ENCODE data around the gene PIM2.

The PIM2 gene

GRCh38 chrX:48945517-48946348 is 26.9 kb upstream of the PIM2 start:
- H3K4me1 ChIP-seq (ENCODE audit: control insufficient read depth, insufficient read depth, low read length): peaks cover 17% of the 10 kb centered on the region
- no peak overlapping the region for H3K4me3 ChIP-seq (ENCODE audit: low read length)
- H3K36me3 ChIP-seq (ENCODE audit: control insufficient read depth, insufficient read depth, low read length): no peaks in the 10 kb centered on the region
- H3K9me3 ChIP-seq (ENCODE audit: control insufficient read depth, low read length): no peaks in the 10 kb centered on the region
- no peaks in the 10 kb centered on the region for H3K27me3 ChIP-seq (ENCODE audit: control insufficient read depth, insufficient read depth, low read length)
- H3K9ac ChIP-seq (ENCODE audit: low read length): no peak overlapping the region

GRCh38 chrX:48942895-48943294 is 24.1 kb upstream of the PIM2 start:
- no peak overlapping the region for H3K4me3 ChIP-seq (ENCODE audit: low read length)
- peaks cover 17% of the 10 kb centered on the region for H3K4me1 ChIP-seq (ENCODE audit: control insufficient read depth, insufficient read depth, low read length)
- no peaks in the 10 kb centered on the region for H3K36me3 ChIP-seq (ENCODE audit: control insufficient read depth, insufficient read depth, low read length)
- no peaks in the 10 kb centered on the region for H3K9me3 ChIP-seq (ENCODE audit: control insufficient read depth, low read length)
- no peaks in the 10 kb centered on the region for H3K27me3 ChIP-seq (ENCODE audit: control insufficient read depth, insufficient read depth, low read length)
- no peak overlapping the region for H3K9ac ChIP-seq (ENCODE audit: low read length)

GRCh38 chrX:48940404-48940955 is 21.7 kb upstream of the PIM2 start:
- no peaks in the 10 kb centered on the region for H3K9me3 ChIP-seq (ENCODE audit: control insufficient read depth, low read length)
- no peaks in the 10 kb centered on the region for H3K36me3 ChIP-seq (ENCODE audit: control insufficient read depth, insufficient read depth, low read length)
- no peak overlapping the region for H3K9ac ChIP-seq (ENCODE audit: low read length)
- H3K4me3 ChIP-seq (ENCODE audit: low read length): no peak overlapping the region
- H3K27me3 ChIP-seq (ENCODE audit: control insufficient read depth, insufficient read depth, low read length): no peaks in the 10 kb centered on the region
- peaks cover 22% of the 10 kb centered on the region for H3K4me1 ChIP-seq (ENCODE audit: control insufficient read depth, insufficient read depth, low read length)

GRCh38 chrX:48939524-48940228 is 20.9 kb upstream of the PIM2 start:
- Histone ChIP-seq H3K4me3 (ENCODE audit: low read length) (no peak overlapping the region), H3K9me3 (ENCODE audit: control insufficient read depth, low read length) (no peaks in the 10 kb centered on the region), H3K36me3 (ENCODE audit: control insufficient read depth, insufficient read depth, low read length) (no peaks in the 10 kb centered on the region), H3K27me3 (ENCODE audit: control insufficient read depth, insufficient read depth, low read length) (no peaks in the 10 kb centered on the region), H3K4me1 (ENCODE audit: control insufficient read depth, insufficient read depth, low read length) (peaks cover 22% of the 10 kb centered on the region), H3K9ac (ENCODE audit: low read length) (no peak overlapping the region)

GRCh38 chrX:48938721-48939425 is 20.0 kb upstream of the PIM2 start:
- Histone ChIP-seq H3K4me3 (ENCODE audit: low read length) (no peak overlapping the region), H3K27me3 (ENCODE audit: control insufficient read depth, insufficient read depth, low read length) (no peaks in the 10 kb centered on the region), H3K9me3 (ENCODE audit: control insufficient read depth, low read length) (no peaks in the 10 kb centered on the region), H3K4me1 (ENCODE audit: control insufficient read depth, insufficient read depth, low read length) (peaks cover 22% of the 10 kb centered on the region), H3K36me3 (ENCODE audit: control insufficient read depth, insufficient read depth, low read length) (no peaks in the 10 kb centered on the region), H3K9ac (ENCODE audit: low read length) (no peak overlapping the region)

GRCh38 chrX:48937054-48937907 is 18.5 kb upstream of the PIM2 start:
- Histone ChIP-seq H3K4me3 (ENCODE audit: low read length) (no peak overlapping the region), H3K9ac (ENCODE audit: low read length) (peak overlapping the region; percentile 8), H3K4me1 (ENCODE audit: control insufficient read depth, insufficient read depth, low read length) (peaks cover 16% of the 10 kb centered on the region), H3K36me3 (ENCODE audit: control insufficient read depth, insufficient read depth, low read length) (no peaks in the 10 kb centered on the region), H3K27me3 (ENCODE audit: control insufficient read depth, insufficient read depth, low read length) (no peaks in the 10 kb centered on the region), H3K9me3 (ENCODE audit: control insufficient read depth, low read length) (no peaks in the 10 kb centered on the region)

GRCh38 chrX:48936429-48937053 is 17.7 kb upstream of the PIM2 start:
- Histone ChIP-seq H3K36me3 (ENCODE audit: control insufficient read depth, insufficient read depth, low read length) (no peaks in the 10 kb centered on the region), H3K9ac (ENCODE audit: low read length) (no peak overlapping the region)

GRCh38 chrX:48935301-48935670 is 16.5 kb upstream of the PIM2 start:
- no peaks in the 10 kb centered on the region for H3K9me3 ChIP-seq (ENCODE audit: control insufficient read depth, low read length)
- H3K4me1 ChIP-seq (ENCODE audit: control insufficient read depth, insufficient read depth, low read length): peaks cover 9% of the 10 kb centered on the region
- no peak overlapping the region for H3K4me3 ChIP-seq (ENCODE audit: low read length)
- no peaks in the 10 kb centered on the region for H3K36me3 ChIP-seq (ENCODE audit: control insufficient read depth, insufficient read depth, low read length)
- H3K27me3 ChIP-seq (ENCODE audit: control insufficient read depth, insufficient read depth, low read length): no peaks in the 10 kb centered on the region
- no peak overlapping the region for H3K9ac ChIP-seq (ENCODE audit: low read length)

More at GRCh38 chrX:48936429-48937053, 17.7 kb upstream of the PIM2 start:
- Histone ChIP-seq H3K4me3 (ENCODE audit: low read length) (no peak overlapping the region), H3K9me3 (ENCODE audit: control insufficient read depth, low read length) (no peaks in the 10 kb centered on the region), H3K27me3 (ENCODE audit: control insufficient read depth, insufficient read depth, low read length) (no peaks in the 10 kb centered on the region), H3K4me1 (ENCODE audit: control insufficient read depth, insufficient read depth, low read length) (peaks cover 10% of the 10 kb centered on the region)

- Histone ChIP-seq H3K27me3 (ENCODE audit: control insufficient read depth, insufficient read depth, low read length) (no peaks in the 10 kb centered on the region), H3K4me1 (ENCODE audit: control insufficient read depth, insufficient read depth, low read length) (peaks cover 9% of the 10 kb centered on the region), H3K4me3 (ENCODE audit: low read length) (no peak overlapping the region), H3K9me3 (ENCODE audit: control insufficient read depth, low read length) (no peaks in the 10 kb centered on the region), H3K36me3 (ENCODE audit: control insufficient read depth, insufficient read depth, low read length) (no peaks in the 10 kb centered on the region), H3K9ac (ENCODE audit: low read length) (no peak overlapping the region)
These were observed 15.9 kb upstream of the PIM2 start for GRCh38 chrX:48934581-48935300.

GRCh38 chrX:48933757-48934156 is 14.9 kb upstream of the PIM2 start:
- Histone ChIP-seq H3K27me3 (ENCODE audit: control insufficient read depth, insufficient read depth, low read length) (no peaks in the 10 kb centered on the region), H3K9me3 (ENCODE audit: control insufficient read depth, low read length) (no peaks in the 10 kb centered on the region), H3K4me3 (ENCODE audit: low read length) (no peak overlapping the region), H3K4me1 (ENCODE audit: control insufficient read depth, insufficient read depth, low read length) (peaks cover 9% of the 10 kb centered on the region), H3K9ac (ENCODE audit: low read length) (no peak overlapping the region), H3K36me3 (ENCODE audit: control insufficient read depth, insufficient read depth, low read length) (no peaks in the 10 kb centered on the region)
